Measurements from ENCODE around the gene NDUFS7. TPM values are rescaled to one million over a fixed set of nuclear protein-coding genes. Genes with fewer than 3 reads are reported as not detected.

Gene NDUFS7
- total and polyA plus RNA-seq, 2 donors (not counting 3 experiments of a cell fraction or from before 2014, with no cell fraction given): 101 to 224 TPM

GRCh38 chr19:1432507-1432887 is 48.8 kb downstream of the NDUFS7 start:
- Histone ChIP-seq H3K79me2 (ENCODE audit: control insufficient read depth, insufficient read depth, low read length) (no peaks in the 10 kb centered on the region), H3K9ac (replicated peaks; ENCODE audit: extremely low read depth, insufficient read depth, low read length) (no peak overlapping the region), H4K20me1 (replicated peaks; ENCODE audit: control insufficient read depth, extremely low read depth, insufficient read depth, low read length) (no peaks in the 10 kb centered on the region), H3K4me2 (ENCODE audit: insufficient read depth, low read length) (no peak overlapping the region), H3K4me3 (replicated peaks in 1 of 3; ENCODE audit: insufficient read depth in 1 of 3, low read depth in 1 of 3, low read length in 3 of 3) (no peak overlapping the region), H3K36me3 (ENCODE audit: control insufficient read depth in 2 of 2, extremely low read depth in 1 of 2, insufficient read depth in 2 of 2, low read length in 2 of 2) (peaks cover 2 to 54% of the 10 kb centered on the region in 2 experiments), H3K27ac (ENCODE audit: insufficient read depth, low read depth, low read length) (no peak overlapping the region), H3K27me3 (ENCODE audit: control insufficient read depth in 2 of 2, insufficient read depth in 2 of 2, low read length in 2 of 2) (no peaks in the 10 kb centered on the region), H3K9me1 (replicated peaks; ENCODE audit: control insufficient read depth, extremely low read depth, insufficient read depth, low read length) (no peaks in the 10 kb centered on the region), H3K4me1 (ENCODE audit: control insufficient read depth, extremely low read depth, insufficient read depth, low read length) (no peaks in the 10 kb centered on the region), H3K9me3 (replicated peaks; ENCODE audit: control insufficient read depth, insufficient read depth, low read length) (no peaks in the 10 kb centered on the region), H2AFZ (ENCODE audit: low read depth, low read length) (no peak overlapping the region)
- TF ChIP-seq MAX (IDR thresholded peaks at IDR 0.05; ENCODE audit: insufficient read depth, insufficient read length) (no peak), JUN (IDR thresholded peaks at IDR 0.05; ENCODE audit: borderline replicate concordance, insufficient read depth, insufficient read length, low read depth) (no peak), FOS (IDR thresholded peaks at IDR 0.05; ENCODE audit: borderline replicate concordance, insufficient read depth, low read length) (no peak), POLR2A (IDR thresholded peaks at IDR 0.05; ENCODE audit: low read depth, low read length) (no peak), POLR2AphosphoS5 (IDR thresholded peaks at IDR 0.05; ENCODE audit: insufficient read depth, low read depth, low read length) (no peak), MYC (IDR thresholded peaks at IDR 0.05; ENCODE audit: low read depth, low read length) (no peak), GATA2 (IDR thresholded peaks at IDR 0.05; ENCODE audit: insufficient read depth, insufficient read length, low read depth, low read length) (no peak), EZH2 (IDR thresholded peaks at IDR 0.05; ENCODE audit: borderline replicate concordance, low read depth, low read length, severe bottlenecking) (no peak)
- TF ChIP-seq, protein P1, sequence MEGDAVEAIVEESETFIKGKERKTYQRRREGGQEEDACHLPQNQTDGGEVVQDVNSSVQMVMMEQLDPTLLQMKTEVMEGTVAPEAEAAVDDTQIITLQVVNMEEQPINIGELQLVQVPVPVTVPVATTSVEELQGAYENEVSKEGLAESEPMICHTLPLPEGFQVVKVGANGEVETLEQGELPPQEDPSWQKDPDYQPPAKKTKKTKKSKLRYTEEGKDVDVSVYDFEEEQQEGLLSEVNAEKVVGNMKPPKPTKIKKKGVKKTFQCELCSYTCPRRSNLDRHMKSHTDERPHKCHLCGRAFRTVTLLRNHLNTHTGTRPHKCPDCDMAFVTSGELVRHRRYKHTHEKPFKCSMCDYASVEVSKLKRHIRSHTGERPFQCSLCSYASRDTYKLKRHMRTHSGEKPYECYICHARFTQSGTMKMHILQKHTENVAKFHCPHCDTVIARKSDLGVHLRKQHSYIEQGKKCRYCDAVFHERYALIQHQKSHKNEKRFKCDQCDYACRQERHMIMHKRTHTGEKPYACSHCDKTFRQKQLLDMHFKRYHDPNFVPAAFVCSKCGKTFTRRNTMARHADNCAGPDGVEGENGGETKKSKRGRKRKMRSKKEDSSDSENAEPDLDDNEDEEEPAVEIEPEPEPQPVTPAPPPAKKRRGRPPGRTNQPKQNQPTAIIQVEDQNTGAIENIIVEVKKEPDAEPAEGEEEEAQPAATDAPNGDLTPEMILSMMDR (IDR thresholded peaks at IDR 0.05; ENCODE audit: extremely low read depth in 1 of 2, insufficient read depth in 1 of 2, low read depth in 1 of 2, low read length in 2 of 2): no peak
- no TSS peak for BruUV-seq (replicated peaks)
- FAIRE-seq (no peak), DNase-seq (ENCODE audit: low read depth, low spot score) (no peak)
- intact Hi-C loops (cut with micrococcal nuclease): no loop called here
- POLR2A ChIA-PET: no interaction called here
- dilution Hi-C loops (cut with MboI; ENCODE audit: extremely low pct_ligation_motif_present, low sequenced_read_pairs): no loop called here
- CTCF ChIA-PET: no interaction called here
